Astrocyte of the spinal cord (primary cell): ENCODE results near the gene CYTH4.

Experiments used
- DNase-seq: peaks from one replicate; pipeline ENCODE4 v3.0.0; 2011; ENCODE audit warnings: low read depth, low spot score
- H3K4me3 ChIP-seq: 2 replicates; pipeline ENCODE4 v1.5.1; 2011; ENCODE audit warnings: low read depth, mild to moderate bottlenecking, low read length, moderate library complexity
- CTCF ChIP-seq: IDR thresholded peaks from 2 replicates; pipeline ENCODE4 v1.5.1; 2012; ENCODE audit warnings: low read depth, mild to moderate bottlenecking, low read length, inconsistent platforms
- in situ Hi-C: cut with HindIII; loops from 2 replicates; pipeline ENCODE4 v1.10.0; 2017; ENCODE audit warnings: low sequenced_read_pairs

Gene CYTH4

GRCh38 chr22:37284805-37285355 lies 2.6 kb downstream of the CYTH4 start:
- in situ Hi-C loops, result no loop called here
- DNase-seq, result no peak
- no peak for TF ChIP-seq CTCF
- no peak overlapping the region for H3K4me3 ChIP-seq

DNA sequence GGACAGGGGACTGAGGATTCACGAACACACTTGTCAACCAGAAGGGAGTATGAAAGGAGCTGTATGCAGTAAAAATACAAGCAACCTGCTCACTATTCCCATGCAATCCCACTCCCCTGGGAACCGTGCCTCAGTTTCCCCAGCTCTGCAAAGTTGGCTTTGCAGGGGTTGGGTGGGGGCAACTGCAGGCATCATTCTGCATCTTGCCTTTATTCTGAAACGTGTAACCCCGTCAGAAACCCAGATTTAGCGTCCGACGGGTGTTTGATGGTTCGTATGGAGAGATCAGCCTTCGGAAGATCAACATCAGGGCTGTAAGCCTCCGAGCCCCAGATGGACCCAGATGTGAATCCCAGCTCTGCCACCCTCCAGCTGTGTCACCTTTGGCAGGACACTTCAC lies 3.6 kb downstream of the CYTH4 start:
- no peak overlapping the region for H3K4me3 ChIP-seq
- in situ Hi-C loops, result no loop called here
- DNase-seq, result no peak
- TF ChIP-seq CTCF, result no peak

- H3K4me3 ChIP-seq, result no peak overlapping the region
- in situ Hi-C loops, result no loop called here
- DNase-seq, result no peak
- TF ChIP-seq CTCF, result no peak
Observed at GRCh38 chr22:37287550-37287951, 5.2 kb downstream of the CYTH4 start.

DNA sequence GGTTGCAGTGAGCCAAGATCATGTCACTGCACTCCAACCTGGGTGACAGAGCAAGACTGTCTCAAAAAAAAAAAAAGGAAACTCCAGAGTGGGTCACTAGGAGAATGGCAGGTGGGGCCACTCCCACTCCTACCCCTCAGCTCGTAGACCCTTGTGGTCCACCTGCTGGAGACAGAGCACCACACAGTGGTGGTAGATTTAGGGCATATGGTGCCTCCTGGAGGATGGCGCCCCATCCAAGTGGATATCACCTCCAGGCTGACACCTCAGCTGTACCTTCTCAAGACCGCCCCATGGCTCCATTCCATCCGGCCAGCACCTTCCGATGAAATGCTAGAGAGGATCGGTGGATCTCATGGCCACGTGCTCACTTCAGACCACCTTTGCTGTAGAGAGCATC lies 6.2 kb downstream of the CYTH4 start:
- no peak for DNase-seq
- in situ Hi-C loops, result no loop called here
- no peak for TF ChIP-seq CTCF
- H3K4me3 ChIP-seq, result no peak overlapping the region

GRCh38 chr22:37289156-37289735 lies 6.9 kb downstream of the CYTH4 start:
- in situ Hi-C loops, result no loop called here
- H3K4me3 ChIP-seq, result no peak overlapping the region
- no peak for TF ChIP-seq CTCF
- DNase-seq, result no peak

DNA sequence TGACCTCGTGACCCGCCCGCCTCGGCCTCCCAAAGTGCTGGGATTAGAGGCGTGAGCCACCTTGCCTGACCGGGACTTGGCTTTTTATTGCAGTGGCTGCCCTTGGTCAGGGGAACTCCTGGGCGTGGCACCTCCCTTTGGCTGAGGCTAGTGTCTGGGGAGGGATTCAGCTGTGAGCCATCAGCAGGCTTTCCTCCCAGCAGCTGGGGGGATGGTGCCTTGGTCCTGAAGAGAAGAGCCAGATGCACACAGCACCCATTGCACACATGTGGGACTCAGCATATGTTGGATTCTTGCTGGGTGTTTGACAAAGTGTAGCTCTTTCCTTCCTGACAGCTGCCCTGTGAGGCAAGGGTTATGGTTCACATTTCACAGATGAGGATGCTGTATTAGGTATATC lies 8.4 kb downstream of the CYTH4 start:
- no peak overlapping the region for H3K4me3 ChIP-seq
- DNase-seq, result no peak
- TF ChIP-seq CTCF, result no peak
- in situ Hi-C loops, result no loop called here
